ENCODE results near the gene FILIP1L. TPM values are rescaled to one million over a fixed set of nuclear protein-coding genes. Genes with fewer than 3 reads are reported as not detected.

Gene FILIP1L
- total and polyA plus RNA-seq, 2 of the 13 experiments (the other 11 are each of a cell fraction or from before 2014, with no cell fraction given): 8.1 to 187 TPM

DNA sequence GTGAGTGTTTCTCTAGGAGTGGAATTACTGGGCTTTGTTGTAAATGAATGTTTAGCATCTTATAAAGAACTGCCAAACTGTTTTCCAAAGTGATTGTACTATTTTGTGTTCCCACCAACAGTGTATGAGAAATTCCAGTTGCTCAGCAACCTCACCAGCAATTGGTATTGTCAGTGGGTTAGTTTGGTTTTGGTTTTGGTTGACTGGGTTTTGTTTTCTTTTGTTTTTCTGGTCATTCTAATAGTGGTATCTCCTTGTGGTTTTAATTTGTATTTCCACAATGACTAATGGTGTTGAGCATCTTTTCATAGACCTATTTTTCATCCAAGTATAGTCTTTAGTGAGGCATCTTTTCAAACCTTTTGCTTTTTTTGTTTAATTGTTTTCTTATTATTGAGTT is 27.1 kb downstream of the FILIP1L start:
- ChIA-PET CTCF (ENCODE audit: low intra/inter-chr PET ratio, low total read pairs) (no interaction called here), POLR2A (interaction anchor here (3.2 kb wide), 1 partner anchor 11 kb away, joined by 12 read pairs; no protein-coding TSS in a partner anchor)
- Histone ChIP-seq H3K27ac (ENCODE audit: extremely low read length, insufficient read depth, low read length) (no peak overlapping the region), H2AFZ (ENCODE audit: low read length) (no peak overlapping the region), H3K4me3 (replicated peaks in 1 of 3; ENCODE audit: insufficient read depth in 1 of 3, low read depth in 2 of 3, low read length in 3 of 3) (no peak overlapping the region), H3K79me2 (ENCODE audit: insufficient read depth, low read length) (no peaks in the 10 kb centered on the region), H3K9ac (ENCODE audit: insufficient read depth, low read depth, low read length) (no peak overlapping the region), H3K4me1 (ENCODE audit: insufficient read depth, low read length) (peaks cover 54% of the 10 kb centered on the region), H3K9me3 (ENCODE audit: low read length) (no peaks in the 10 kb centered on the region), H3K27me3 (ENCODE audit: control insufficient read depth in 1 of 2, insufficient read depth in 2 of 2, low read length in 2 of 2) (no peaks in the 10 kb centered on the region), H4K20me1 (ENCODE audit: insufficient read depth, low read length) (no peaks in the 10 kb centered on the region), H3K36me3 (replicated peaks in 1 of 2; ENCODE audit: control insufficient read depth in 1 of 2, insufficient read depth in 2 of 2, low read length in 2 of 2) (no peaks in the 10 kb centered on the region), H3K4me2 (ENCODE audit: low read depth, low read length) (no peak overlapping the region)
- in situ Hi-C loops (cut with HindIII; ENCODE audit: extremely low pct_ligation_motif_present, low pct_unique_long_range_greater_than_20kb): no loop called here
- TF ChIP-seq, protein P1, sequence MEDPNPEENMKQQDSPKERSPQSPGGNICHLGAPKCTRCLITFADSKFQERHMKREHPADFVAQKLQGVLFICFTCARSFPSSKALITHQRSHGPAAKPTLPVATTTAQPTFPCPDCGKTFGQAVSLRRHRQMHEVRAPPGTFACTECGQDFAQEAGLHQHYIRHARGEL (CRISPR knock-in tag; IDR thresholded peaks at IDR 0.05): no peak
- TF ChIP-seq SRSF4 (IDR thresholded peaks at IDR 0.05; ENCODE audit: low read depth, low read length, poor library complexity, severe bottlenecking) (no peak), ZNF234 (CRISPR knock-in tag; conservative IDR thresholded peaks at IDR 0.05) (no peak), CEBPZ (IDR thresholded peaks at IDR 0.05; ENCODE audit: low read length) (no peak), TOPORS (CRISPR knock-in tag; IDR thresholded peaks at IDR 0.05) (no peak), ZBTB20 (CRISPR knock-in tag; IDR thresholded peaks at IDR 0.05; ENCODE audit: borderline replicate concordance, low read depth) (no peak), BRCA1 (CRISPR knock-in tag; IDR thresholded peaks at IDR 0.05) (no peak), SRF (IDR thresholded peaks at IDR 0.05; ENCODE audit: low read depth, low read length) (no peak), ZNF256 (CRISPR knock-in tag; conservative IDR thresholded peaks at IDR 0.05) (no peak), ZNF281 (CRISPR knock-in tag; IDR thresholded peaks at IDR 0.05; ENCODE audit: borderline replicate concordance) (no peak)
- TF ChIP-seq, protein P2, sequence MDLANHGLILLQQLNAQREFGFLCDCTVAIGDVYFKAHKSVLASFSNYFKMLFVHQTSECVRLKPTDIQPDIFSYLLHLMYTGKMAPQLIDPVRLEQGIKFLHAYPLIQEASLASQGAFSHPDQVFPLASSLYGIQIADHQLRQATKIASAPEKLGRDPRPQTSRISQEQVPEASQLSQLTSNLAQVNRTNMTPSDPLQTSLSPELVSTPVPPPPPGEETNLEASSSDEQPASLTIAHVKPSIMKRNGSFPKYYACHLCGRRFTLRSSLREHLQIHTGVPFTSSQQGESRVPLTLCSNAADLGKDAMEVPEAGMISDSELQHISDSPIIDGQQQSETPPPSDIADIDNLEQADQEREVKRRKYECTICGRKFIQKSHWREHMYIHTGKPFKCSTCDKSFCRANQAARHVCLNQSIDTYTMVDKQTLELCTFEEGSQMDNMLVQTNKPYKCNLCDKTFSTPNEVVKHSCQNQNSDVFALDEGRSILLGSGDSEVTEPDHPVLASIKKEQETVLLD (CRISPR knock-in tag; IDR thresholded peaks at IDR 0.05; ENCODE audit: low read depth): no peak
- TF ChIP-seq, protein P3, sequence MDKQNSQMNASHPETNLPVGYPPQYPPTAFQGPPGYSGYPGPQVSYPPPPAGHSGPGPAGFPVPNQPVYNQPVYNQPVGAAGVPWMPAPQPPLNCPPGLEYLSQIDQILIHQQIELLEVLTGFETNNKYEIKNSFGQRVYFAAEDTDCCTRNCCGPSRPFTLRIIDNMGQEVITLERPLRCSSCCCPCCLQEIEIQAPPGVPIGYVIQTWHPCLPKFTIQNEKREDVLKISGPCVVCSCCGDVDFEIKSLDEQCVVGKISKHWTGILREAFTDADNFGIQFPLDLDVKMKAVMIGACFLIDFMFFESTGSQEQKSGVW (CRISPR knock-in tag; IDR thresholded peaks at IDR 0.05; ENCODE audit: borderline replicate concordance): no peak
- TF ChIP-seq, protein P4, sequence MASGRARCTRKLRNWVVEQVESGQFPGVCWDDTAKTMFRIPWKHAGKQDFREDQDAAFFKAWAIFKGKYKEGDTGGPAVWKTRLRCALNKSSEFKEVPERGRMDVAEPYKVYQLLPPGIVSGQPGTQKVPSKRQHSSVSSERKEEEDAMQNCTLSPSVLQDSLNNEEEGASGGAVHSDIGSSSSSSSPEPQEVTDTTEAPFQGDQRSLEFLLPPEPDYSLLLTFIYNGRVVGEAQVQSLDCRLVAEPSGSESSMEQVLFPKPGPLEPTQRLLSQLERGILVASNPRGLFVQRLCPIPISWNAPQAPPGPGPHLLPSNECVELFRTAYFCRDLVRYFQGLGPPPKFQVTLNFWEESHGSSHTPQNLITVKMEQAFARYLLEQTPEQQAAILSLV (CRISPR knock-in tag; IDR thresholded peaks at IDR 0.05; ENCODE audit: borderline replicate concordance): no peak
- FAIRE-seq: no peak
- ATAC-seq: no peak
- BruUV-seq (replicated peaks): no TSS peak
- DNase-seq (ENCODE audit: low spot score): no peak
- intact Hi-C loops (cut with micrococcal nuclease; ENCODE audit: unreplicated experiment): no loop called here

Measured in HepG2 (cell line).